MM.1S (cell line): Measurements from ENCODE around the gene HECW1.

Experiments
- DNase-seq: peaks from one replicate; pipeline ENCODE4 v3.0.0-alpha.2; 2015
- H2AFZ ChIP-seq: fragments of 300-600 bp; sonication (generic); 2 replicates; pipeline ENCODE4 v1.6.0; 2016; ENCODE audit warnings: antibody characterized with exemption, low read length
- H3F3A ChIP-seq: fragments of 300-600 bp; sonication (generic); 2 replicates; pipeline ENCODE4 v1.6.1; 2016; ENCODE audit warnings: mild to moderate bottlenecking, antibody characterized with exemption, low read length, moderate library complexity, mixed read lengths; ENCODE audit not compliant: insufficient read depth
- H3K27ac ChIP-seq: fragments of 300-600 bp; sonication (generic); 2 replicates; pipeline ENCODE4 v1.5.1; 2016; ENCODE audit warnings: mild to moderate bottlenecking, low read length
- H3K27me3 ChIP-seq: fragments of 300-600 bp; sonication (generic); replicated peaks from 2 replicates; pipeline ENCODE4 v1.6.0; 2016; ENCODE audit warnings: low read length; ENCODE audit not compliant: insufficient read depth
- H3K36me3 ChIP-seq: fragments of 300-600 bp; sonication (generic); replicated peaks from 2 replicates; pipeline ENCODE4 v1.6.1; 2016; ENCODE audit warnings: mild to moderate bottlenecking, low read length, mixed read lengths; ENCODE audit not compliant: insufficient read depth
- H3K4me1 ChIP-seq: fragments of 300-600 bp; sonication (generic); 2 replicates; pipeline ENCODE4 v1.6.1; 2016; ENCODE audit warnings: low read length, mixed read lengths
- H3K4me2 ChIP-seq: fragments of 300-600 bp; sonication (generic); 2 replicates; pipeline ENCODE4 v1.6.0; 2016; ENCODE audit warnings: low read depth, low read length
- H3K4me3 ChIP-seq: fragments of 300-600 bp; sonication (generic); 2 replicates; pipeline ENCODE4 v1.5.1; 2016; ENCODE audit warnings: low read length, mixed read lengths
- H3K79me2 ChIP-seq: fragments of 300-600 bp; sonication (generic); 2 replicates; pipeline ENCODE4 v1.6.1; 2016; ENCODE audit warnings: mixed run types, low read length, mixed read lengths
- H3K9ac ChIP-seq: fragments of 300-600 bp; sonication (generic); 2 replicates; pipeline ENCODE4 v1.6.1; 2016; ENCODE audit warnings: low read length, mixed read lengths
- H3K9me2 ChIP-seq: fragments of 300-600 bp; sonication (generic); replicated peaks from 2 replicates; pipeline ENCODE4 v1.6.1; 2016; ENCODE audit warnings: mild to moderate bottlenecking, low read length, mixed read lengths; ENCODE audit not compliant: insufficient read depth
- H3K9me3 ChIP-seq: fragments of 300-600 bp; sonication (generic); replicated peaks from 2 replicates; pipeline ENCODE4 v1.6.1; 2016; ENCODE audit warnings: mild to moderate bottlenecking, low read length, mixed read lengths; ENCODE audit not compliant: insufficient read depth
- H4K20me1 ChIP-seq: fragments of 300-600 bp; sonication (generic); 2 replicates; pipeline ENCODE4 v1.6.1; 2016; ENCODE audit warnings: mild to moderate bottlenecking, low read length, moderate library complexity, mixed read lengths; ENCODE audit not compliant: insufficient read depth
- CTCF ChIP-seq: fragments of 300-600 bp; sonication (generic); IDR thresholded peaks from 2 replicates; pipeline ENCODE4 v1.5.1; 2016; ENCODE audit warnings: antibody characterized with exemption, low read length, mixed read lengths
- EZH2 ChIP-seq: fragments of 300-600 bp; sonication (generic); optimal IDR thresholded peaks from 2 replicates; pipeline ENCODE3; 2017; ENCODE audit warnings: low read depth, mild to moderate bottlenecking, antibody characterized with exemption, low read length, mixed read lengths
- EZH2phosphoT487 ChIP-seq: fragments of 300-600 bp; sonication (generic); IDR thresholded peaks from 2 replicates; pipeline ENCODE4 v1.6.1; 2018; ENCODE audit warnings: antibody characterized with exemption, low read length

The HECW1 gene

GRCh38 chr7:43092819-43093218, 19.6 kb upstream of the HECW1 start:
- no peaks in the 10 kb centered on the region for H3K79me2 ChIP-seq
- H4K20me1 ChIP-seq: no peaks in the 10 kb centered on the region
- no peaks in the 10 kb centered on the region for H3K9me3 ChIP-seq
- H3F3A ChIP-seq: no peaks in the 10 kb centered on the region
- H3K27ac ChIP-seq: no peak overlapping the region
- H3K36me3 ChIP-seq: no peaks in the 10 kb centered on the region
- no peak for TF ChIP-seq EZH2phosphoT487
- no peak for TF ChIP-seq EZH2
- no peak for TF ChIP-seq CTCF
- no peaks in the 10 kb centered on the region for H3K4me1 ChIP-seq
- no peak overlapping the region for H3K4me2 ChIP-seq
- no peak for DNase-seq
- H3K4me3 ChIP-seq: no peak overlapping the region
- H3K9ac ChIP-seq: no peak overlapping the region
- H2AFZ ChIP-seq: no peak overlapping the region
- H3K9me2 ChIP-seq: no peaks in the 10 kb centered on the region
- H3K27me3 ChIP-seq: no peaks in the 10 kb centered on the region

- no peak overlapping the region for H2AFZ ChIP-seq
- no peak overlapping the region for H3K4me3 ChIP-seq
- H3K4me2 ChIP-seq: no peak overlapping the region
- H3K27ac ChIP-seq: no peak overlapping the region
- no peaks in the 10 kb centered on the region for H3K27me3 ChIP-seq
- H3K4me1 ChIP-seq: no peaks in the 10 kb centered on the region
- H3K9ac ChIP-seq: no peak overlapping the region
- TF ChIP-seq EZH2phosphoT487: no peak
- no peak for TF ChIP-seq EZH2
- TF ChIP-seq CTCF: no peak
- H4K20me1 ChIP-seq: no peaks in the 10 kb centered on the region
- H3K9me2 ChIP-seq: no peaks in the 10 kb centered on the region
- no peaks in the 10 kb centered on the region for H3K9me3 ChIP-seq
- DNase-seq: no peak
- no peaks in the 10 kb centered on the region for H3K36me3 ChIP-seq
- H3K79me2 ChIP-seq: no peaks in the 10 kb centered on the region
- H3F3A ChIP-seq: no peaks in the 10 kb centered on the region
These were observed 15.6 kb upstream of the HECW1 start for GRCh38 chr7:43096875-43097274.

GRCh38 chr7:43099750-43100149, 12.7 kb upstream of the HECW1 start:
- H3K4me1 ChIP-seq: no peaks in the 10 kb centered on the region
- no peak overlapping the region for H3K9ac ChIP-seq
- H3K79me2 ChIP-seq: no peaks in the 10 kb centered on the region
- DNase-seq: no peak
- H3K9me2 ChIP-seq: no peaks in the 10 kb centered on the region
- no peak for TF ChIP-seq EZH2
- TF ChIP-seq EZH2phosphoT487: no peak
- no peak for TF ChIP-seq CTCF
- H3F3A ChIP-seq: no peaks in the 10 kb centered on the region
- H3K4me3 ChIP-seq: no peak overlapping the region
- no peaks in the 10 kb centered on the region for H3K36me3 ChIP-seq
- H3K27me3 ChIP-seq: no peaks in the 10 kb centered on the region
- no peaks in the 10 kb centered on the region for H4K20me1 ChIP-seq
- no peaks in the 10 kb centered on the region for H3K9me3 ChIP-seq
- H2AFZ ChIP-seq: no peak overlapping the region
- no peak overlapping the region for H3K4me2 ChIP-seq
- no peak overlapping the region for H3K27ac ChIP-seq
